ENCODE measurements around the gene OXGR1.

GRCh38 chr13:97023117-97023516, 28.8 kb upstream of the OXGR1 start:
- TF ChIP-seq CTCF (IDR thresholded peaks at IDR 0.05; ENCODE audit: poor library complexity): no peak
- no peak for TF ChIP-seq EZH2 (IDR thresholded peaks at IDR 0.05; ENCODE audit: borderline replicate concordance)
- no peak for TF ChIP-seq EZH2phosphoT487 (IDR thresholded peaks at IDR 0.05; ENCODE audit: low read depth, severe bottlenecking, unreplicated experiment)
